H9 (cell line): Measurements from ENCODE around the gene ADO. TPM values are rescaled to one million over a fixed set of nuclear protein-coding genes. Genes with fewer than 3 reads are reported as not detected.

Experiments used
- DNase-seq: peaks from one replicate; pipeline ENCODE4 v3.0.0-alpha.2; 2017
- H2AFZ ChIP-seq: one replicate; pipeline ENCODE4 v1.6.1; 2013; ENCODE audit warnings: mild to moderate bottlenecking, low read length, control low read depth, moderate library complexity
- H2AK5ac ChIP-seq: 2 replicates; pipeline ENCODE4 v1.6.1; 2013; ENCODE audit warnings: low read length, control low read depth, mixed read lengths; ENCODE audit not compliant: insufficient read length
- H2BK120ac ChIP-seq: one replicate; pipeline ENCODE4 v1.6.1; 2013; ENCODE audit warnings: low read depth, mild to moderate bottlenecking, low read length, control low read depth, inconsistent platforms; ENCODE audit not compliant: poor library complexity, severe bottlenecking
- H2BK12ac ChIP-seq: 2 replicates; pipeline ENCODE4 v1.6.1; 2013; ENCODE audit warnings: low read length, control low read depth, mixed read lengths, low read depth; ENCODE audit not compliant: insufficient read length
- H2BK15ac ChIP-seq: 2 replicates; pipeline ENCODE4 v1.6.1; 2013; ENCODE audit warnings: low read depth, low read length, control low read depth
- H2BK20ac ChIP-seq: one replicate; pipeline ENCODE4 v1.6.1; 2013; ENCODE audit warnings: low read depth, mild to moderate bottlenecking, low read length, control low read depth, inconsistent platforms; ENCODE audit not compliant: poor library complexity, severe bottlenecking
- H2BK5ac ChIP-seq: 2 replicates; pipeline ENCODE4 v1.6.1; 2013; ENCODE audit warnings: low read length, control low read depth, mixed read lengths; ENCODE audit not compliant: insufficient read length
- H3K14ac ChIP-seq: 2 replicates; pipeline ENCODE4 v1.6.1; 2013; ENCODE audit warnings: low read length, control low read depth; ENCODE audit not compliant: insufficient read depth
- H3K18ac ChIP-seq: 2 replicates; pipeline ENCODE4 v1.6.1; 2013; ENCODE audit warnings: low read depth, mild to moderate bottlenecking, mixed read lengths, low read length, control low read depth; ENCODE audit not compliant: insufficient read length
- H3K23ac ChIP-seq: 2 replicates; pipeline ENCODE4 v1.6.1; 2013; ENCODE audit warnings: low read length, control low read depth, mixed read lengths, low read depth; ENCODE audit not compliant: insufficient read length
- H3K23me2 ChIP-seq: 2 replicates; pipeline ENCODE4 v1.6.1; 2013; ENCODE audit warnings: low read depth, mild to moderate bottlenecking, mixed read lengths, low read length, control low read depth; ENCODE audit not compliant: insufficient read length, poor library complexity, severe bottlenecking
- H3K27ac ChIP-seq: 2 replicates; pipeline ENCODE4 v1.5.1; 2013; ENCODE audit warnings: low read length, control low read depth, mixed read lengths, low read depth; ENCODE audit not compliant: insufficient read length
- H3K27me3 ChIP-seq: 2 replicates; pipeline ENCODE4 v1.6.1; 2013; ENCODE audit warnings: low read length, control low read depth, inconsistent platforms; ENCODE audit not compliant: insufficient read depth
- H3K4ac ChIP-seq: 2 replicates; pipeline ENCODE4 v1.6.1; 2013; ENCODE audit warnings: low read depth, mild to moderate bottlenecking, control low read depth, inconsistent platforms, low read length, moderate library complexity
- H3K4me1 ChIP-seq: 2 replicates; pipeline ENCODE4 v1.6.1; 2013; ENCODE audit warnings: low read length, control low read depth, inconsistent platforms; ENCODE audit not compliant: insufficient read depth
- H3K4me2 ChIP-seq: 2 replicates; pipeline ENCODE4 v1.6.1; 2013; ENCODE audit warnings: low read length, control low read depth, mixed read lengths; ENCODE audit not compliant: insufficient read length, insufficient read depth
- H3K56ac ChIP-seq: 2 replicates; pipeline ENCODE4 v1.6.1; 2013; ENCODE audit warnings: low read depth, mild to moderate bottlenecking, mixed read lengths, low read length, control low read depth; ENCODE audit not compliant: insufficient read length
- H3K79me1 ChIP-seq: 2 replicates; pipeline ENCODE4 v1.6.1; 2013; ENCODE audit warnings: low read depth, mild to moderate bottlenecking, moderate library complexity, low read length, control low read depth, inconsistent platforms; ENCODE audit not compliant: insufficient read depth, poor library complexity, severe bottlenecking
- H3K79me2 ChIP-seq: 2 replicates; pipeline ENCODE4 v1.6.1; 2013; ENCODE audit warnings: low read length, control low read depth, inconsistent platforms; ENCODE audit not compliant: insufficient read depth
- H3K9ac ChIP-seq: 2 replicates; pipeline ENCODE4 v1.6.1; 2013; ENCODE audit warnings: low read length, control low read depth, mixed read lengths; ENCODE audit not compliant: insufficient read length; ENCODE audit errors: extremely low read depth
- H3K9me3 ChIP-seq: one replicate; pipeline ENCODE4 v1.6.1; 2013; ENCODE audit warnings: low read depth, low read length, inconsistent platforms; ENCODE audit not compliant: control insufficient read depth
- H3T11ph ChIP-seq: one replicate; pipeline ENCODE4 v1.6.1; 2013; ENCODE audit warnings: mild to moderate bottlenecking, low read length, control low read depth, inconsistent platforms
- H4K20me1 ChIP-seq: one replicate; pipeline ENCODE4 v1.6.1; 2013; ENCODE audit not compliant: control insufficient read depth, insufficient read length, insufficient read depth
- H4K5ac ChIP-seq: 2 replicates; pipeline ENCODE4 v1.6.1; 2013; ENCODE audit warnings: low read depth, mild to moderate bottlenecking, mixed read lengths, low read length, control low read depth; ENCODE audit not compliant: insufficient read length
- H4K8ac ChIP-seq: replicated peaks from 2 replicates; pipeline ENCODE4 v1.6.1; 2013; ENCODE audit warnings: low read length, control low read depth, mixed read lengths, low read depth; ENCODE audit not compliant: insufficient read length
- H4K91ac ChIP-seq: 2 replicates; pipeline ENCODE4 v1.6.1; 2013; ENCODE audit warnings: low read depth, mild to moderate bottlenecking, moderate library complexity, mixed read lengths, low read length, control low read depth; ENCODE audit not compliant: insufficient read length
- H3K27ac Mint-ChIP-seq, 3 experiments: 2 replicates in 2 of 3; 3 replicates in 1 of 3; pipeline ENCODE4 v1.8.0; 2020 to 2021; ENCODE audit warnings: mixed read lengths in 3 of 3, mild to moderate bottlenecking in 1 of 3, moderate library complexity in 1 of 3
- H3K27me3 Mint-ChIP-seq: 2 replicates; pipeline ENCODE4 v1.8.0; 2021; ENCODE audit warnings: low read depth, mild to moderate bottlenecking, moderate library complexity, mixed read lengths
- H3K36me3 Mint-ChIP-seq, 3 experiments: 2 replicates in 2 of 3; 3 replicates in 1 of 3; pipeline ENCODE4 v1.8.0; 2020 to 2021; ENCODE audit warnings: low read depth in 3 of 3, mixed read lengths in 3 of 3; ENCODE audit not compliant: insufficient read depth in 1 of 3
- H3K4me1 Mint-ChIP-seq, 2 experiments: 2 replicates each; pipeline ENCODE4 v1.8.0; 2020; ENCODE audit warnings: mixed read lengths in 2 of 2
- H3K4me3 Mint-ChIP-seq, 2 experiments: 2 replicates in 1 of 2; 3 replicates in 1 of 2; pipeline ENCODE4 v1.8.0; 2020 to 2021; ENCODE audit warnings: mild to moderate bottlenecking in 2 of 2, mixed read lengths in 2 of 2, moderate library complexity in 1 of 2
- H3K9me3 Mint-ChIP-seq, 2 experiments: 2 replicates in 1 of 2; 3 replicates in 1 of 2; pipeline ENCODE4 v1.8.0; 2020; ENCODE audit warnings: mild to moderate bottlenecking in 2 of 2, mixed read lengths in 2 of 2, moderate library complexity in 1 of 2
- CTCF ChIP-seq: fragments of 200-600 bp; sonication (generic); conservative IDR thresholded peaks from 3 replicates; pipeline ENCODE4 v1.8.0; 2021; ENCODE audit warnings: antibody characterized with exemption, mild to moderate bottlenecking
- WGBS: extraction: QIAGEN DNeasy Blood & Tissue Kit; methylation state at CpG from one replicate; pipeline ENCODE4 v1.1.7; 2013; ENCODE audit warnings: missing lambda C conversion rate, low lambda C conversion rate, mixed read lengths; ENCODE audit not compliant: insufficient read length; ENCODE audit errors: extremely low coverage; 5-methylcytosine and 5-hydroxymethylcytosine counted together
- total RNA-seq: library from RNA; stranded (reverse); gene quantifications from 2 replicates; pipeline ENCODE4 v1.2.1, GENCODE V29; 2021

ADO gene
- total RNA-seq, 1 experiment from 2014 or later = 31.6 TPM

DNA sequence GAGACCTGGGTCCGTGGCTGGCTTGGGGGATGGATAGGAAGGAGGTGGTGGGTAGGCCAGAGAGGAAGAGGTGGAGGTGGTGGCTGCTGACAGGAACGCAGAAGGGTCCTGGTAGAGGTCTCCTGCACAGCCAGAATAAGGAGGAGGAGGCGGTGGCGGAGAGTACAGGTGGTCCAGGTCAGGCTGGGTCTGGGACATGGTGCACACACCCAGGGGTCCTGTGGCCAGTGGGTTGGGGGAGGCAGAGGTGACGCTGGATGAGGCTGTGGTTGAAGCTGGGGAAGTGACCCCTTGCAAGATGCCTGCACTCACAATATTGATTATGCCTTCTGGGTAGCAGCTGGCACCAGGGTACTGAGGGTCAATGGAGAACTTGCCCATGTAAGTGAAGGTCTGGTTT lies 9.5 kb downstream of the ADO start:
- H3K79me2 ChIP-seq = no peaks in the 10 kb centered on the region
- H2AFZ ChIP-seq = no peak overlapping the region
- peaks cover 2 to 7% (median 6%) of the 10 kb centered on the region in 3 experiments; a peak in 5 of 7 replicates for H3K36me3 Mint-ChIP-seq
- H3K27ac Mint-ChIP-seq = no peak overlapping the region
- no peaks in the 10 kb centered on the region for H3K9me3 ChIP-seq
- H4K8ac ChIP-seq = no peak overlapping the region
- no peak for TF ChIP-seq CTCF
- H3K4me3 Mint-ChIP-seq = peak overlapping the region; percentile 15 to 93; a peak in 3 of 5 replicates
- H4K91ac ChIP-seq = no peak overlapping the region
- no CpG with 5 or more reads among the region's 5 CpGs for WGBS
- peaks cover 19% of the 10 kb centered on the region; the same call in 1 of the 2 replicates for H3K27me3 ChIP-seq
- no peak overlapping the region for H4K5ac ChIP-seq
- no peak overlapping the region for H2BK120ac ChIP-seq
- H3K27ac ChIP-seq = no peak overlapping the region
- peaks cover 0 to 6% of the 10 kb centered on the region in 2 experiments; a peak in 3 of 5 replicates for H3K9me3 Mint-ChIP-seq
- H3K4me2 ChIP-seq = no peak overlapping the region
- no peak overlapping the region for H3K4ac ChIP-seq
- no peak for DNase-seq
- H2BK15ac ChIP-seq = no peak overlapping the region
- H2AK5ac ChIP-seq = no peak overlapping the region
- H3K23ac ChIP-seq = no peak overlapping the region
- H3K4me1 ChIP-seq = no peaks in the 10 kb centered on the region
- peaks cover 25% of the 10 kb centered on the region for H3K23me2 ChIP-seq
- no peak overlapping the region for H2BK12ac ChIP-seq
- no peak overlapping the region for H3K9ac ChIP-seq
- no peaks in the 10 kb centered on the region for H4K20me1 ChIP-seq
- no peak overlapping the region for H3K56ac ChIP-seq
- H3K4me1 Mint-ChIP-seq = peaks cover 21 to 22% of the 10 kb centered on the region in 2 experiments
- H3K18ac ChIP-seq = no peak overlapping the region
- no peak overlapping the region; the same call in 1 of the 2 replicates for H3K14ac ChIP-seq
- H3T11ph ChIP-seq = no peak overlapping the region
- H3K79me1 ChIP-seq = no peaks in the 10 kb centered on the region
- no peak overlapping the region for H2BK20ac ChIP-seq
- no peak overlapping the region for H2BK5ac ChIP-seq
- peaks cover 71% of the 10 kb centered on the region for H3K27me3 Mint-ChIP-seq
